ENCODE measurements around the gene TEKT5.
"Not testable (repeated sequence)": the region's sequence is repeated elsewhere in the genome, so short reads cannot be mapped to it uniquely, and the experiment has no call there.

Gene TEKT5

DNA sequence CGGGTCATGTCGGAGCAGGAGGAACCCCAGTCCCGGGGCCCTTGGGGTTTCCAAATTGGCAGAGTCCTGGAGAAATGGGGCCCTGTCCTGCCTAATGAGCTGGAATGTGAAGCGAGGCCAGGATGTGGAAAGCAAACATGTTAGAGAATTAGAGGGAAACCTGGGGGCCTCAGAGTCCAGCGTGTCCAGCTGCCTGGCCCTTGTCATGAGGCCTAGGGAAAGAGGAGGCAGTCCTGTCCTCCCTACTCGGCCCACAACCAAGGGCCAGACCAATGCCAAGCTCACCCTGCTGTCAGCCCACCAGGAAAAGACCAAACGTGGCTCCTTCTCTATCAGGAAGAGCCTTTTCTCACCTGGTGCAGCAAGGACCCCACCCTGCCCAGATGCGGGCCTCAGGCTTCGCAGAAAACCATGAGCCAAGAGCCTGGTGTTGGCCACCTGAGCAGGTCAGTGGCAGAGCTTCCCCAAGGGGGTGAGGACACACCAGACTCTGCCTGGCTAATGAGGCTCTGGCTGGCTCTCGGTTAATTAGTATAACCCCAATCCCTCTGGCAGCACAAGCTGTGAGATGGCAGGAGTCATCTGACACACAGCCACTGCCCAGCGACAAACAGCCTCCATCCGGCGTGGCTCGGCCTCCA lies 10.1 kb downstream of the TEKT5 start:
- no peak for DNase-seq

DNA sequence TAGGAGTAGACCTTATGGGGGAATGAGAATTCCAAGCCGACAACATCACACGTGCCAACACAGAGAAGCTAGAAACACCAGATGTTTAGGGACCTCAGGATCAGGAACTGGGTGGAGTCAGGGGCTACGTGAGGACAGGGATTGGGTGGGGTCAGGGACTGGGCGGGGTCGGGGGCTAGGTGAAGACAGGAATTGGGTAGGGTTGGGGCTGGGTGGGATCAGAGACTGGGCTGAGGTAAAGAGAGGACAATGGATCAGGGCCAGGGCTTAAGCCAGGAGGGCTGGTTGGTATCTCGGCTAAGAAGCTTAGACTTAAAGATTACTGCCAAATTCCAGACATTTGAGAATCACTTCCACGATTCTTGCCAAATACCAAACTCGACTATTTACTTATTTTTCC lies 11.6 kb downstream of the TEKT5 start:
- DNase-seq, result no peak

DNA sequence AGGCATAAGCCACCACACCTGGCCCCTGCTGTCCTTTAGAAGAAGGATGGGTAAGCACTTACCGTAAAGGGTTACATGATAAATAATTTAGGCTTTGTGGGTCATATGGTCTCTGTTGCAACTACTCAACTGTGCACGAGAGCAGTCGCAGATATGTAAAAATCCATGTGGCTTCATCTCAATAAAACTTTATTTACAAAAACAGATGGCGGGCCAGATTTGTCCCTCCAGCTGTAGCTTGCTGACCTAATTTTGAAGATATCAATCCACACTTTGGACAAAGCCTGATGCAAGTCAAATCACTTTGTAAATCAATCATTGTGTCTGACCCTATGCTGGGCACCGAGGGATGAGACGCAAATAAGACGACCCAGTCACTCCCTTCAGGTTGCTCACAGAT lies 12.1 kb downstream of the TEKT5 start:
- DNase-seq, result no peak

DNA sequence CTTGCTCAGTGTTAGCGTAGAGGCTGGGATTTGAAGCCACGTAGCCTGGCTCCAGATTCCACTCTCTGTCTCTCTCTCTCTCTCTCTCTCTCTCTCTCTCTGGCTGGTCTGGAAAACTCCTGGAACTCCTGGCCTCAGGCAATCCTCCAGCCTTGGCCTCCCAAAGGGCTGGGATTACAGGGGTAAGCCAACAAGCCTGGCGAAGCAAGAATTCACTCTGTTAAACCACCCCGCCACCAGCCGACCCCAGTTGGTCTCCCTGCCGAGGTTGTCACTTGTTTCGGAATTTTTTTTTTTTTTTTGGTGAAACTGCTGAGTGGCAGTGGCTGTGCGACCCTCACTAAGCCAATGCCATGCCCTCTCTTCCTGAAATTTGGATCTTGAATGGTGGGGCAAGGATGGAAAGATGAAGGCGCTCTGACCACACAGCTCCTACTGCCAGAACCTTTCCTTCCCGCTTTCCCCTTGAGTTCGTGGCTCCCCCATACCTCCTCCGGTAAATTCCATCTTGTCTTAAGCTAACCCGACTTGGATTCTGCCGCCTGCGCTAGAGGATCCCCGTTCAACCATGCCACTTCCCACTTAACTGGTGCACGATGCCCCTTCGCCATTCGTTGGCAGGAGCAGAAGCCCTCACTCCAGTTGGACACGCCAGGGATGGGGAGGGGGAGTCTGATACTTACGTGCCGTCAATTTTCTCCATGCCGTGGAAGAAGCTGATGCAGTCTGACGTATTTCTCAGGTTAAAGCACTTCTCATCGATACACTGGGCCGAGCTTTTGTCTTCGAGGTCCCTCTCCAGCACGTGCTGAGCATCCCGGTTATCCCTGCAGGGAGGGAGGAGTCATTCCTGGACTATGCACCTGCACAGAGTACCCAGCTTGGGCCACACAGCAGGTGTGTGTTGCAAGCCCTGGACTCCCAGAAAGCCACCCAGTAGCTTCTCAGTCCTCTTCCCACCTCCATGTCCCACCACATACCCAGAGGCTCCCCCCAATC lies 13.1 kb downstream of the TEKT5 start:
- no peak for DNase-seq

DNA sequence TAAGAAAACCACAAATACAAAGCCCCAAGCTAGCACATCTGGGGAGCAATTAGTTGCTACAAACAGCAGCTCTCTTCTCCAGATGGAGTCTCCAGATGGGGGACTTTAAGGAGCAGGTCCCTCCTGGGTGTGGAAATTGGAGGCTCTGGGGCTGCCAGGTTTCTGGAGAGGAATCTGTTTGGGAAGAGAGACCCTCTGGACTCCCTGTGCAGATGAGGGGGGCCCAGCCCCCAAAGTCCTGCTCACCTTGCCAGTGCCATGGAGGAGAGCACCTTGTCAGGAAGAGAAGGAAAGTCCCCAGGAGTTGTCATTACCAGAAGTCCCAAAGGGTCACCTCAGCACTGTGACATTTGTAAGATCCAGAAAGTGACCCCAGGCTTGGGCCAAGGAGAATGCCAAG lies 14.8 kb downstream of the TEKT5 start:
- no peak for DNase-seq

DNA sequence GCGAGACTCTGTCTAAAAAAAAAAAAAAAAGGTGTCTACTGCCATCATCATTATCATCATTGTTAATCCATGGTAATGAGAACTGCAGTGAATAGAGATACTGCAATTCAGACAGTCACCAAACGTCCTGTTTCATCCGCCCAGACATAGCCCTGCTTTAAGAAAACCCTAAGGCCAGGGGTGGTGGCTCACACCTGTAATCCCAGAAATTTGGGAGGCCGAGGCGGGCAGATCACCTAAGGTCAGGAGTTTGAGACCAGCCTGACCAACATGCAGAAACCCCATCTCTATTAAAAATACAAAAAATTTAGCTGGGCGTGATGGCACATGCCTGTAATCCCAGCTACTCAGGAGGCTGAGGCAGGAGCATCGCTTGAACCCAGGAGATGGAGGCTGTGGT lies 15.3 kb downstream of the TEKT5 start:
- DNase-seq, result not testable (repeated sequence)

DNA sequence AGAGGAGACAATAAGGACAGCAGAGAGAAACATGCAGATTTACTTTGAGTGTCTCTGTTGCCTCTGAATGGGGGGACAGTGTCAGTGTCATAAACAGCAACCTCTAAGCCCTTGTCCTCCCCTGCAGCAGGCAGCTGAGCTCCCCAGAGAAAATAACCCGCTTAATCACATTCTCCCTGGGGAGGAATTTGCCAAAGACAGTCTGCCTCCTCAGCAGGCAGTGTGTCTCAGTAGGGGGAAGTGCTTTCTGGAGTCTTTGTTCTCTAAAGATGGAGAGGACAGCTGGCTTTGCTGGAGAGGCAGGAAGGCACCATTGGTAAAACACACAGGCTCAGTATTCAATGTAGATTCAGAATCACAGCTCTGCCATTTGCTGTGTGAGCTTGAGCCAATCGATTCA lies 16.1 kb downstream of the TEKT5 start:
- no peak for DNase-seq

DNA sequence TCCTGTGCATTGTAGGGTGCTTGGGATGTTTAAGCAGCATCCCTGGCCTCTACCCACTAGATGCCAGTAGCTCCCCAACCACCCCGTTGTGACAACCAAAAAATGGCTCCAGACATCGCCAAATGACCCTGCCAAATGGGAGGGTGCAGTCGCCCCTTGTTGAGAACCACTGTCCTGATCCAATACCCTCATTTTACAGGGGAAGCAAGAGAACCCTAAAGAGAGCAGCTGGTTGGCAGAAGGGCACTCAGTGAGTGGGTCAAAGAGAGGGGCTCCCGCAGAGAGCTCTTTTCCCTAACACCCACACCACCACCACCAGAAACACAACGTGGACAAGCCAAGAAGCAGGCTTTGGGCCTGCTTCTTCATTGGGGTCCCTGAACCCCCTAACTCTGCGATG lies 18.4 kb downstream of the TEKT5 start:
- DNase-seq, result no peak

DNA sequence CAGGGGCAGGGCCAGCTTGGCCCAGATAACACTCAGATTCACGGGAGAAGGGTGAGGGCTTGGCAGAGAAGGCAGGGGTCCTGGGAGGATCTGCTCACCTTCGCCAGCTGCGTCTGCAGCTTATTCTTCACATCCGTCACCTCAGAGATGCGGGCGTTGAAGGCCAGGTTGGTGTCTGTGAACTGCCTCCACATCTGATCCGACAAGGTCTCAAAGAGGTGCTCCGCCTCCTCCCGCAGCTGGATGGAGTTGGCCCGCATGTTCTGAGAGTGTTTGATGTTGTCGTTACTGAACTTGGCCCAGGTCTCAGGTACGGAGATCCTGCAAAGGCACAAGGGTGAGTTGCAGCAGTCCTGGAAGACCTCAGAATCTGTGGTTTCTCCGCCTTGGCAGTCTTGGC lies 18.9 kb downstream of the TEKT5 start:
- no peak for DNase-seq

DNA sequence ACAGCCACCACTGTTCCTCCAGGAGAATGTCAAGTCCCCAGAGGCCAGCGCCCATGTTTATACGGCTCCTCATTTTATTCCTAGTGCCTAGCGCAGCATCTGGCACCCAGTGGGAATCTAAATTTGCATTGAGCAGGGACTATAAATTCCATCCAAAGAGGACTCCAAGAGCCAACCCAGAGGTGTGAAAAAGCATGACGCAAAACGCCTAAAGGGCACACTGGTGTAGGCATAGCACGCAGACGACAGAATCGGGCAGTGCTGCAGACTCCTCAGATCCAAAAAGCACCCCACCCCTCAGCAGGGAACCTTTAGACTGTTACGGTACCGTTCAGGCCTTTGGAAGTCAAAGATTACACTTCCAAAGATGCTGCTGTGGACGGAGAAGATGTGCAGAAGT lies 19.5 kb downstream of the TEKT5 start:
- DNase-seq, result no peak

DNA sequence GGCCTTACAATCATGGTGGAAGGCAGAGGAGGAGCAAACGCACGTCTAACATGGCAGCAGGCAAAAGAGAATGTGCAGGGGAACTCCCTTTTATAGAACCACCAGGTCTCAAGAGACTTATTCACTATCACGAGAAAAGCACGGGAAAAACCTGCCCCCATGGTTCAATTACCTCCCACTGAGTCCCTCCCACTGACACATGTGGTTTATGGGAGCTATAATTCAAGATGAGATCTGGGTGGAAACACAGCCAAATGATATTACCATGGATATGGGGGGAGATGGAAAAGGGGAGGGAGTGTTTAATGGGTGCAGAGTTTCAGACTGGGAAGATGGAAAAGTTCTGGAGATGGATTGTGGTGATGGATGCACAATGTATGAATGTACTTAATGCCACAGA lies 23.0 kb downstream of the TEKT5 start:
- DNase-seq, result no peak

DNA sequence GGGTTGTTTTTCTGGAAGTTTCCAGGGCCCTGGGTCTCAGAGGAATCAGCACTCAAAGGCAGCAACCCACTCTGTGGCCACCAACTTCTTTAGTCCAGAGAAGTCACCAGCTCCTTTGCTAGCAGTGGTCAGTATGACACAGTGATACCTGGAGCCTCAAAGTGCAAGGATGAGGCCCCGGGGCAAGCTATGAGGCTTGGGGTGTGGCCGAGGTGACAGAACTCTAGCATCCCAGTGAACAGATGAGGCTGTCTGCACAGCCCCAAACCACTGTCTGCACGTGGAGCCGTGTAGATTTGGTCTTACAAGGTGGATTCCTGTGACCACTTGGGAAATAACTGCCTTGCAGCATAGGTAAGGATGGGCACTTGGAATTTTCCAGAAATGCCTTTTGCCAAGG lies 24.9 kb downstream of the TEKT5 start:
- no peak for DNase-seq

DNA sequence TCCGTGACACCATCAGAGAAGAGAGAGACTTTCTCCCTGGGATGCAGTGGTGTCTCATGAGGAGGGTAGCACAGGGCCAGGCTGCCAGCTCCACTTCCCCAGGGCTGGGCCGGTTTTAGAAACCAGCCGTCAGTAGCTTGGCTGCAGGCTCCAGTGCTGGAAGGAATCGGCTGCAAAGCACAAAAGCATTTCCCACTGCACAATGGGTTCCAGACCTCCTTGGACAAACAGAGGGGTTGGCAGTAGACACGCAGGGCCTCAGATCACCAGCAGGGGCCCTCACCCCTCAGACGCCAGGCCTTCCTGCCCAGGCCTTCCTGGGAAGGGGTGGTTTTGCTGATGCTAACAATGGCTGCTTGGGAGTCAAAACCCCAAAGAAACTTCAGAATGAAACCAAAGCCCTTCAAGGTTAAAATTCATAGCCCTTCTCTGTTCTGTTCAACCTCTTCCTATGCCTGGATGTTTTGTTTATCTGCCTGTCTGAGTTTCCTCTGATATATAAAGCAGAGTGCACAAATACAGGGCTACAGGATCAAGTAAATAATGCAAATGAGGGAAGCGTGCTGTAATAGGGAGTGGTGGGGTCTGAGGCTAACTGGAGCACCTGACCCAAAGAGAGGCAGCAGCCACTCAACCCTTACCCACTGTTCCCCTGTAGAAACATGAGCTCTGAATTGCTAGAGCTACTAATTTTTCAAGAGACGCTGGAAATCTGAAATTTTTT lies 26.2 kb downstream of the TEKT5 start:
- DNase-seq, result no peak

DNA sequence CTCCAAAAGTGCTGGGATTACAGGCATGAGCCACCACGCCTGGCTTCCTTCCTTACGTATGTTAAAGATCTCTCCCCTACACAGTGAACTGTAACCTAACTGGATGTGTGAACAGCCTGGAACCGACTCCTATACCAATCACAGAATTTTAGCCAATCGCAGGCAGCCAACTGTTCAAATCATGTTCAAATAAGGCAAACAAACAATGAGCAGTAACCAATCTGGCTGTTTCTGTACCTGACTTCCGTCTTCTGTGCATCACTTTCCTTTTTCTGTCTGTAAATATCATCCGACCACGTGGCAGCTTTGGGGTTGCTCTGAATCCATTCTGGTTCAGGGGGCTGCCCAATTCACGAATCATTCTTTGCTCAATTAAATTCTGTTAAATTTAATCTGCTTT lies 27.5 kb downstream of the TEKT5 start:
- DNase-seq, result no peak

DNA sequence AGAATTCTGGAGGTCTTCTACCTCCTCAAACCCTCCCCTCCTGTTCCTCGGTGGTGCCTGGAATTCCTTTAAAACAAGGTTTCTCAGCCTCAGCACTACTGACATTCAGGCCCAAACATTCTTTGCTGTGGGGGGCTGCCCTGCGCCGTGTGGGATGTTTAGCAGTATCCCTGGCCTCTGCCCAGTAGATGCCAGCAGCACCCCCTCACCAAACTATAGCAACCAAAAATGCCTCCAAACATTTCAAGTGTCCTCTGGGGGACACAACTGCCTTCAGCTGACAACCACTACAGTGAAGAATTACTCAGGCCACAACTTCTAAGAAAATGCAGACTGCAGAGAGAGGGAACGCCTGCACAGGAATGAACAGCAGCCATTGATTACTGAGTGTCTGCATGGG lies 28.4 kb downstream of the TEKT5 start:
- DNase-seq, result no peak

DNA sequence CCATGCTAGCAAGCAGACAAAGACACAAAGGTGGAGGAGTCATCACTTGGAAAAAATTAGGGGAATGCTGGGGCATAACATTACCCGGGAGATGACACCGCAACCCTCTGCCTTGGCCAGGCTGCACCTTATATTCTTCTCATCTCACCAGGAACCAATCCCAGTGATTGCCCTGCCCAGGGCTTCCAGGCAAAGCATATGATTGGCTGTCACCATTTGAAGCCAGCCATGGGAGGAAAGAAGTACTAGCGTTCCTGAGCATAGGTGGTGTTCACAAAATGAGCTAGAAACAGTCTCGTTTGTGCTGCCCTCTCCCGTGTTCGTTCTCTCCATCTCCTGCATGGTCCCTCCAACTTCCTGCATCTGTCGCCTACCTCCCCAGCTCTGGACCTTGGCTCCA lies 29.6 kb downstream of the TEKT5 start:
- no peak for DNase-seq

DNA sequence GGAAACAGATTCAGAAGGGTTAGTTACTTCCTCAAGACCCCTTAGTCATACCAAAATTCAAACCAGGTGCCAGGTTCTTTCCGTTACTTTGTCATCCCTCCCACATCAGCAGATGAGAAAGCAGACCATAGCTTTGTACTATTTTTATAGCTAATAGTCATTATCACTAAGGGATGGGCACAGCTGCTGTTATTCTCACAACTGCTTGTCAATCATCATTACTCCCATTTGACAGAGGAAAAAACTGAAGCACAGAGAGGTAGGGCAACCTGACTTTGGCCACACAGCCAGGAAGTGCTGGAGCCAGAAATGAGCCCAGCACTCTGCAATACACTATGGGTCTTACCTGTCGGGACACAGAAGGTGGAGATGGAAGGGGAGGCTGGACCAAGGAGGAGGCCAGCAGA lies 30.0 kb downstream of the TEKT5 start:
- DNase-seq, result no peak

DNA sequence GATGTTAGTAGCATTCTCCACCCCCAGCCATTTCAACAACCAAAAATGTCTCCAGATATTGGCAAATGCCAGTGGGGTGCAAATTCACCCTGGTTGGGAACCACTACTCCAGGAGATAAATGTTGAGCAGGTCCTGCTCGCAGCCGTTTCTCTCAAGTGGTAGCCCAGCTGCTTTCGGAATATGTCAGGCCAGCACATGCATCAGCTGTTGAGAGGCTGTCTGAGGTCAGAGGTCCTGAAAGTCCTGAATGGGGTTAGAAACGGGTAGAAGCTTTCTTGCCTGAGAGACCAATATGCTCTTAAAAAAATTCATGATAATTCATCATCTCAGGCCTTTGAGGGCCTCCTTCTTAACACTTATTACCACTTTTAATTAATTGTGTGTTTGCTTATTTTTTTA lies 31.0 kb downstream of the TEKT5 start:
- no peak for DNase-seq

DNA sequence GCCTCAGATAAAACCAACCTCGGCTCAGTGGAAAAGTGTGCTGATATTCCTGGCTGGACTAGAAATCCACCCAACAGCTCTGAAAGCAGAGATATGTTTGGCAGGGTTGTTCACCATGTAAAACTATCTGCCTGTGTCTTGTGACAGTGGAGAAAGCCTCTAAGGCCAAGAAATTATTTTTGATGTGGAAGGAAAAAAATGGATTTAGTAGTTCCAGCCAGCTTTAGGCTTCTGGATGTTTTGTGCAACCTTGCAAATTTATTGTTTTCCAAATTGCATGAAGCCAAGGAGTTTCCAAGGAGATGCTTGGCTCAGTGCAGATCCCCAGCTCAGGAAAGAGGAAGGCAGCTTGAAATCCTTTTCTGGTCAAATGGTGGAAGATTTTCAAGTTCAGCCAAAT lies 31.6 kb downstream of the TEKT5 start:
- DNase-seq, result no peak

DNA sequence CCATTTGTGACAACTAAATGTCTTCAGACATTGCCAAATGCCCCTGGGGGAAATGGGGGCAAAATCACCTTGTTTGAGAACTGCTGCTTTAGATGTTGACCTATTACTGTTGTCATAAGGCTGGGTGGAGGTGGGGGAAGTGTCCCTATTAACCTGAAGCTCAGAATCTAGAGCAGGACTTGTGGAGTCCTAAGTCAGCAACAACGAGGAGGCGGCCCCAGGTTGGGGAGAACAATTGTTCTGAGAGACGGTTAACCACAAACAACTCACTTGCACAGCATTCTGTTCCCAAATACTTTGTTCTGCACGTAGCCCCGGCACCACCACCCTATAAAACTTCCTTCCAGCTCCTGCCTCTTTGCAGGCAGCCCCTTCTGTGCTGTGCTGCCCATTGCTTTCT lies 32.5 kb downstream of the TEKT5 start:
- no peak for DNase-seq

DNA sequence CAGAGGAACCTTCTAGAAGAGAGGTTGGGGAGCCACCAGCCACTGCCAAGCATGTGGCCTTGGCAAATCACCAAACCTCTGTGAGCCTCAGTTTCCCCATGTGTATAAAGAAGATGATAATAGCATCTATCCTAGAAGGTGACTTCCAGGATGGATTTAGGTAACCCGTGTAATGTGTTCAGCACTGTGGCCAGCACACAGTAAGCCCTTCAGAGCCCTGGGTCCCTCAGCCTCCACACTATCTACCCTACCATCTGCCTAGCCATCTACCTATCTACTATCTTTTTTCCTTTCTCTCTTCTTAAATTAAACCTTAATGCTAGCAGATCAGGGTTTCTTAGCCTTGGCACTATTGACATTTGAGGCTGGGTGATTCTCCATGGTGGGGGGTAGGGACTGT lies 33.0 kb downstream of the TEKT5 start:
- no peak for DNase-seq

DNA sequence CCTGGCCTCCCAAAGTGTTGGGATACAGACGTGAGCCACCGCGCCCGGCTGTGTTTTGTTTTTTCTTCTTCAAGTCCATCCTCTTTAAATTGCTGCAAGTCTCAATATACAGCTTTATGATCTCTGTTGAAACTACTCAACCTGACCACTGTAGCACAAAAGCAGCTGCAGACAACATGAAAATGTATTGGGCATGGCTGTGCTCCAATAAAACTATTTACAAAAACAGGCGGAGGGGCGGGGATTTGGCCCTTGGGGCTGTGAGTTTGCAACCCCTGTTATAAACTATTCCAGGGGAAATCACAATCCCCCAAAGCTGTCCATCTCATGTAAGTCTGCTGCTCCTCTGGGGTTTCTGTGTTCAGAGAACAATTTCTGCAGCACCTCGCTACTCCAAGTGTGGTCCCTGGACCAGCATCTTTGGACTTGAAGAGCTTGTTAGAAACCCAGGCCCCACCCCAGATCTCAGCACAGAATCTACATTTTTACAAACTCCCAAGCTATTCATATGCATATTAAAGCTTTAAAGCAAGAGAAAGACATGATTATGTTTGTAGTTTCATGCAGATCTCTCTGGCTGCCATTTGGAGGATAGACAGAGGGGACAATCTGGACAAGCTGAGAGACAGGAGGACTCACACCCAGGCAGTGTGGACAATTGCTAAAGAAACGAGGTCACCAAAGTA lies 33.6 kb downstream of the TEKT5 start:
- no peak for DNase-seq

DNA sequence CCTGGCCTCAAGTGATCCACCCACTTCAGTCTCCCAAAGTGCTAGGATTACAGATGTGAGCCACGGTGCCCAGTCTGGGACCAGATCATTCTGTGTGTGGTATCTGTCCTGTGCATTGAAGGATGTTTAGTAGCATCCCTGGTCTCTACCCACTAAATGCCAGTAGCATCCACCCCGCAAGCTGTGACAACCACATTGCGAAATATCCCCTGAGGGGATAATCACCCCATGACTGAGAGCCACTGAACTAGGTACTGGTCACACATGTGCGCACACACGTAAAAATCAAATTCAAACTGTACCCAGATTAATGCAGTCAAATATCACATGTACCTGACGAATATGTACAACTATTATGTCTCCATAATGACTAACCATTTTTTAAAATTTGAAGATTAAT lies 35.8 kb downstream of the TEKT5 start:
- DNase-seq, result no peak
